Fibroblast of skin of left quadriceps (primary cell): Measurements from ENCODE around the gene CUL4A.
A peak's percentile ranks its signal among the peaks of the same experiment; 100 is the strongest.

ENCODE experiments used
- DNase-seq, 2 experiments: peaks; one replicate each; pipeline ENCODE4 v3.0.0-alpha.2; 2013; ENCODE audit warnings: low read depth in 2 of 2

Gene CUL4A

DNA sequence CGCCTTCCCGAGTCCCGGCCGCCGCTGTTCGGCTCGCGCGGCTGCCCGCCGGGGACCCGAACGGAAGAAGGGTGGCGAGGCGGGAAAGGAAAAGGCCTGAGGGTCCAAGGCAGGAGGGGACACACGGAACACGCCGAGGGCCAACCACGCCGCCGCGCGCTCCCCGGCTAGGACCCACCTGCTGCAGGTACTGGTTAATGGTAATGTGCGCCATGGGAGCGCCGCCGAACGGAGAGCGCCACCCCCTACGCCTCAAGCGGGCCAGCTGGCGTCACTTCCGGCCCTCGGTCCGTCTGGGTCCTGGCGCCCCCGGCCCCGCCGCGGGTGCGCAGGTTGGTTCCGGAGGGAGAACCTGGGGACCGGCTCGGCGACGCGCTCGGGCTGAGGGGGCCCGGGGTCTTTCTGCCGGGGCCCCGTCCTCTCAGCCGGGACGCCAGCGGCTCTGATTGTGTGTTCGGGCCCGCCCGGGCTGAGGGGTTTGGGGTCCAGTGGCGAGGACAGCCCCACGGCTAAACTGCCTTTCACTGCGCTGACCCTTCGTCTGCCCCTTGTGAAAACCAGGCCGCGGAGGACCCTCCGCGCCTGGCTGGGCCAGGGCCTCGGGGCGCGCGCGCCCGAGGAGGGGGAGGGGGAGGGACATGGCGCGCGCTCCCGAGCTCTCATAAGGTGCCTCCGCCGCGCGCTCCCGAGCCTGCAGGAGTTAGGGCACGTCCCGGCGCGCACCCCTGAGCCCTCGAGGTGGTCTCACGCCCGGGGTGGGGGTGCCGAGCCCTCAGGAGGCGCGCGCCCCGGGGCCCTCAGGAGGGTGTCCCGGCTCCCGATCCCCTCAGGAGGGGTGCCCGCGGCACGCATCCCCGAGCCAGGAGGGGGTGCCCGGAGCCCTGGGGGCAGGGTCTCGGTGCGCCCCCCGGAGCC is 735 bp upstream of the CUL4A start, which contains the start of gene PCID2:
Gene PCID2, minus strand, starts transcription at position 249 of the 915 bp plus-strand sequence. Its CDS starts 35 bp downstream, at position 214.
- peak; percentile 73 to 77 for DNase-seq

DNA sequence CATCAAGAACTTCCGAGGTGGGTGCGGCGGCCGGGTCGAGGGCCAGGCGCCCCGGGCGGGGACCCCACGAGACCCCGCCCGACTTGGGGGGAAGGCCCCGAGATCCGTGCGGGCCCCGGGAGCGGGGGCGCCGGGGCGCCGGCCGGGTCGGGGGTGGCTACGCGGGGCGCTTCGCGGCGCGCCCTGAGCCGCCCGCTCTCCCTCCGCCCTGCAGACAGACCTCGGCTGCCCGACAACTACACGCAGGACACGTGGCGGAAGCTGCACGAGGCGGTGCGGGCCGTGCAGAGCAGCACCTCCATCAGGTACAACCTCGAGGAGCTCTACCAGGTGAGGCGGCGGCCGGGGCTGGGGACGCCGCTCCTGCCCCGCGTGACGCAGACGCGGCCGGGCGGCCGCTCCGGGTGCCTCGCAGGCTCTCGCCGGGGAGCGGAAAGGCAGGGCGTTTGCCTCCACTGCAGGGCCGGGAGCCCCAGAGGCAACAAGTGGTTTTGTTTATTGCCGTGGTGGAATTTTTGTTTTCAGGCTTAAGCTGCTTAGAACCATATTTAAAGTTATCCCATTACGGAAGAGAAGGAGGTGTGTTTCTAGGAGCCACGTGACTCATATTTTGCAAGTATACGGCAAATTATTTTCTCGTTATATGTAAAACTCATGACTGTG is 477 bp downstream of the CUL4A start:
- DNase-seq, result peak in 1 of 2 experiments; percentile 24

DNA sequence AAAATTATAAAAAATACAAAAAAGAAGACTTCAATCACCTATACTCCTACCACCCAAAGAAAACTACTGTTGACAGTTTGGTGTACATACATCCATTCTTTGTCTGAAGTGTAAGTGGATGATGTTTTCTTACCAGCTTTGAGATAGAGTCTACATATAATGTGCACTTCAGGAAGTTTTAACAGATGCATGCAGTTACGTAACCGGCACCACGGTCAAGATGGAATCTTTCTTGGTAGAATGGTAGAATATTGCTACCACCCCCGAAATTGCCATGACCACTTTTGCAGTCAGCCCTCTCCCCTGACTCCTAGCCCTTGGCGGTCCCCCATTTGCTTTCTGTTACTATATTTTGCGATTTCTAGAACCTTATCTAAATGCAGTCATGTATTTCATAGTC is 1.4 kb downstream of the CUL4A start:
- DNase-seq, result no peak

DNA sequence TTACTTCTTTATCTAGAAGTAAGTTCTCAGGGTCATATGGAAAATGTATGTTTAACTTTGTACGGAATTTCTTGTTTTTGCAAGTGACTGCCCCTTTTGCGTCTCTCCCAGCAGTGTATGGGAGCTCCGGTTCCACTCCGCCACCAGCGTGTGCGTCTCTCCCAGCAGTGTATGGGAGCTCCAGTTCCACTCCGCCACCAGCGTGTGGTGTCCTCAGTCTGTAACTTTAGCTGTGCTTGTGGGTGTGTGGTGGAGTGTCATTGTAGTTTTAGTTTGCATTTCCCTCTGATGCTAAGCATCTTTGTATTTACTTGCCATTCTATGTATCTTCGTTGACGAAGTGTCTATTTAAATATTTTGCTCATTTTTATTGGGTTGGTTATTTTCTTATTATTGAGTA is 2.4 kb downstream of the CUL4A start:
- DNase-seq, result no peak

DNA sequence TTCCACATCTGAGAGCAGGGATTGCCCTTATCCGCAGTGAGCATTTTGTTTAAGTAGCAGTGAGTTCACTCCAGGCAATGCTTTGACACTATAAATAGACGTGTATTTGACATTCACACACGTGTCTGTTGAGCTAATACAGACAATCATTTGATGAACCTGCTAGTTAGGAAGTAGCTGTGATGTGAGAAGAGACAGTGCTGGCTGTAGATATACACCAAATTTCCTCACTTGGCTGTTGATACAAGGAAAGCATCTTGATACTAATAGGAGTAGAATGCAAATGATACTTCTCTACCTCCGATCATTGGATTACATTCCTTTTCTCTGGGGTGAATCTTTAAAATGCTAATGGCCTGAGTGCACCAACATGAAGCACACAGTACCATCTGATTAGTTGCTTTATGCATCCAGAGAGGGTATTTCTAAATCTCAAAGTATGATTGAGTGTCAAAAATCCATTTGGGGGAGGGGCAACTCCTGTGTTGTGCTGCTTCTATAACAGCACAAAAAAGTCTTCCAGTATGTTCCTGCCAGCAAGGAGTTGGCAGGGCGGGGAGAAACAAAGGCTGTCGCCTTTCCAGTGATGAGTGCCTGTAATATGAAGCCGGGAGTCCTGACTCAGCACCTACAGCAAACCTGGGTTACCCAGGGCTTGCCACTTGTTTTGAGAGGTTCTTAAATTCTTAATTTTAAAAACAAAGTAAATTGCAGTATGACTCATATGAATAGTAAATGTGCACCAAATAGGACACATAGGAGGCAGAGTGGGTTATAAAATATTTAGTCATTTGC is 7.0 kb downstream of the CUL4A start:
- DNase-seq, result no peak

DNA sequence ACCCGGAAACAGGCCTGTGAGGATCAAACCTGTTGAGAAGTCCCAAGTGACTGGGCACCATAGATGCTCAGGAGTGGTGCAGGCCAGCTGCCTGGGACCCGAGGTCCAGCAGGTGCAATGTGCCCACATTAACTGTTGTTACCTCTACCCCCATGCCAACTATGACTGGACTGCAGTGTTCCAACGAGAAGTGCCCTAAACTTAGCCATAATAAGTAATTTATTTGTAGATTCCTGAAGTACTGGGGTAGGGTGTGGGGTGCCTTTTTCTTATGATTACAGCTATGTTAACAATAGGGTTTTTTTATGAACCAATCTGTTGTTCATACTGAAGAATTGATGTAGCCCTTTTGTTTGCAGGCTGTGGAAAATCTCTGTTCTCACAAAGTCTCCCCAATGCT is 9.2 kb downstream of the CUL4A start:
- DNase-seq, result no peak

DNA sequence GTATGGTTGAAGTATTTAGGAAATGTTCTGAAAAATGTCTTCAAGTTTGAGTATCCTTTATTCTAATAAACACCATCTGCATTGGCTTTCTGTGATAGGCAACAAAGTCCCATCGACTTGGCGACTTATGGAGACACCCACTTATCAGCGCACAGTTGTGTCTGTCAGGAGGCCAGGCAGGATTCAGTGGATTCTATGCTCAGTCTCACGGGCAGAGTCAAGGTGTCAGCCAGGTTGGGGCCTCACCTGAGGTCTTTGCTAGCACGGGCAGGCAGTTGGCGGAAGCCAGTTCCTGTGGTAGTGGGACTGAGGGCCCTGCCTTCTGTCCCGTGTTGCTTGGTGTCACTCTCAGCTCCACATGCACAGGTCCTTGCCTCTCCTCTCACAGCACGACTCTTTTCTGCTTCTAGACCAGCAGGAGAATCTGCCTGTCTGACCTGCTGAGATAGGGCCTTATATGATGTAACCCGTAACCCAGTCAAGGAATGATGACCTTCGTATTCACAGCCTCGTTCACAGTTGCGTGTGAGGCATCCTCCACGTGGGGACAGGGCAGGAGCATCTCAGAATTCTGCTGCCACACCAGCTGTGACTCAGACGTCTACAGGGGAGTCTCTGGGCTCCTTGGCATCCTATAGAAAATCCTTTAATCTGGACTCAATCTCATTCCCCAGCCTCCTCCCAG is 10.0 kb downstream of the CUL4A start:
- no peak for DNase-seq

DNA sequence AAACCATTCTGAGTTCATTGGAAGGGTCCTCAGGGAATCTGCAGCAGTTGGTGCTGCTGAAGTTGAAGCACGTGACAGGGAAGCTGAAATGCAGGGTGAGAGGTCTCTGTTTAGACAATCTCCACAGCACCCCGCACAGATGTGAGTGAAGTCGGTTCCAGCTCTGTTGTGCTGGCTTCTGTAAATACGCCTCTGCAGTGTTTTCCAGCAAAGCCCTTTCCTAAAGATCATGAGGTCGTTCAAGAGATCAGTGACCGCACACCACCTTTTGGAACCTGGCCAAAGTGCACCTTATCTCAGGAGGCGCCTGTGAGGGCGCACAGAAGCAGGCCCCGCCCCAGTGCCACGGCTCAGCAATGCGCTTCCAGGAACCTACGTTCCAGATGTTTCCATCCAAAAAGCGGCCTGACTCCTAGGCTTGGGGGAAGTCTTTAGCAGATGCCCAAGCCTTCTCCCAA is 10.8 kb downstream of the CUL4A start:
- DNase-seq, result no peak

DNA sequence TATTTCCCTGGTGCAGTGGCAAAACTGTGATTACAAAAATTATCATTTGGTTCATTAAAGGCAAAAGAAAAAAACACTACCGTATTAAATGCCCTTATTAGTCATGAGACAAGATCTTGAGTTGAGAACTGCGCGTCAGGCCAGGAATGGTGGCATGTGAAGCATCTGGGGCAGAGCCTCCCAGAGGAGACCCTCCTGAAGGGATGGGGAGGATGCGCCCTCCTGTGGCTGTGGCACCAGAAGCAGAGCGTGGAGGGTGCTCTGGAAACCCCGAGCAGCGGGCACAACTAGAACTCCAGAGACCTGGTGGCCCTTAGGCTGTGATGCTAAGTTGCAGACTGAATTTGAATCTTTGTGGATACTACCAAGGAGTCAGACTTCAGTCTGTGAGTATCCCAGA is 11.5 kb downstream of the CUL4A start:
- DNase-seq, result no peak

DNA sequence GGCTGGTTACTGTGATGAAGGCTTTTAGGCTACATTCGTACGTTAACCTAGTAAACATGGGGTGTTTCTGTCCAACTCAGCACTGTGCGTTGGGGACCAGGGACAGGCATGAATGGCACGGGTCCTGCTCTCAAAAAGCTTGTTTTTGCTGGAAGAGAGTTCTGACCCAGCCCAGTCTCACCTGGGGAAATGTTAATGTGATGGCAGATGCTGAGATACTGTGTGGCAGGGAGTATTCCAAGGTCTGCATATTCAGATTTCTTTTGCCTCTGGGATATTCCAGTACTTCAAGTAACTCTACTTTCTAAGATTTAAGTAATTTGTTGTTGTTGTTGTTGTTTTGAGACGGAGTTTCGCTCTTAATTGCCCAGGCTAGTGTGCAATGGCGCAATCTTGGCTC is 13.7 kb downstream of the CUL4A start:
- no peak for DNase-seq

DNA sequence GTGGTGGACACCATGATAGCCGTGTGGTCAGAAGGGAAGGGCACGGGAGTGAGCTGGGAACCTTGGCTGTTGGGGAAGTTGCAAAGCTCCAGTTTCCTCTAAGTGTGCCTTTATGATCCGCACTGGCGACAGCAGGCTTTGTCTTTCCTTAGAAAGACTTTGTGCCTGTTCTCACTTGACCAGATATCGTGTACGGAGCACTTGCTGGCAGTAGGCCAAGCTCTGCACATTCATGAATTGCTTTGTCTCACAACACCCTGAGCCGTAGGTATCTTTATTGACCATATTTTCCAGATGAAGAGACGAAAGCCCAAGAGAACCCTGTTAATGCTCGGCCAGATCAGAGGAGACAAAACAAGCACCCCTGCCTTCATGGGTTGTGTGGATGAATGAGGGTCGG is 15.1 kb downstream of the CUL4A start:
- DNase-seq, result no peak

DNA sequence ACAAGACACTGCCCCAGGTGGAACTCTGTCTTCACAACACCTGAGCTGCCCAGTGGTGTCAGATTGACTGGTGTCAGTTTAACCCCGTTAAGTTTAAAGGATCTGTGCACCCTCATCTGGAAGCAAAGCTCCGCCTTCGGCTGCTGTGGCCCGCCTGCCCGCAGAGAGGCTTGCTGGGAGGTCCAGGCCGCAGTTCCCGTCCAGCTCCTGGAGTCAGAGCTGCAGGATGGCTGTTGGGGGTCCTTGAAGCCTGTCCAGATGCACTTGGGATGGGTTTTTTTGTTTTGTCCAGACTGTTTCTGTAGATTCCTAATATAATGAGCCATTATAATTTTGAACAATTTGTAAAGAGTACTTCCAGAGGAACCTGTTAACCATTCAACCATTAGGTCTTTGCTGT is 16.1 kb downstream of the CUL4A start:
- DNase-seq, result no peak

DNA sequence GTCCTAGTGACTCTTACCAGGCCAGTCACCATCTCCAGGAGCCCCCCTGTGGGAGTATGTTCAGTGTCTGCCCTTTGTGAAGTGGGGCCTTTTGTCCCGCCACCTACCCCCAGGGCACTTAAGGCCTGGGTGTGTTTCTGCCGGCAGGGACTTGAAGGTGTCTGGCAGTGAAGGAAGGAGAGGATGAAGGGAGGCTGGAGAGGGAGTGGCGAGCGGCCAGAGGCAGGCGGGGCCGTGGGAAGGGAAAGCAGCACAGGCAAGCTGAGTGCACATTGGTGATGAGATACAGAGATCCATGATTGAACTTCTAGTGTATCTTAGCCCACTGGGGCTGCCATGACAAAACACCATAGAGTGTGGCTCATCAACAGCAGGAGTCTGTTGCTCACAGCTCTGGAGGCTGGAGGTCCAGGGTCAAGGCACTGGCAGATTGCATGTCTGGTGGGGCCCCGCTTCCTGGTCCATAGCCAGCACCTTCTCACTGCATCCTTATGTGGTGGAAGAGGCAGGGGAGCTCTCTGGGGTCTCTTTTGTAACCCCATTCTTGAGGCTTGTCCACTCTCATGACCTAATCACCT is 17.5 kb downstream of the CUL4A start:
- DNase-seq, result no peak

DNA sequence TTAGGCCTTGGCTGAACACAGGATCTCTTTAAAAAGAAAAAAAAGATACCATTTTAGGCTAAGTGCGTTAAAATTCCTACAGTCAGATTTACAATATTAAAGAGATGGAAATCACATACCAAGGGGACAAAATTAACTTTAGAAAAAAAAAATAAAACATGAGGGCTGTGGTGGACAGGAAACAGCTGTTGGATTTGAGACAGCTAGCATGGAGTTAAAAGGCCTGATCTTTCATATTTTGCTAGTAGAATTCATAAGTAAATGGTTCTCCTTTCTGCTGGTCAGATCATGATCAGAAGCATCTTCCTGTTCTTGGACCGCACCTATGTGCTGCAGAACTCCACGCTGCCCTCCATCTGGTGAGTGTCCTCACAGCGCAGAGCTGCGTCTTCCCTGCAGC is 19.7 kb downstream of the CUL4A start:
- DNase-seq, result no peak

DNA sequence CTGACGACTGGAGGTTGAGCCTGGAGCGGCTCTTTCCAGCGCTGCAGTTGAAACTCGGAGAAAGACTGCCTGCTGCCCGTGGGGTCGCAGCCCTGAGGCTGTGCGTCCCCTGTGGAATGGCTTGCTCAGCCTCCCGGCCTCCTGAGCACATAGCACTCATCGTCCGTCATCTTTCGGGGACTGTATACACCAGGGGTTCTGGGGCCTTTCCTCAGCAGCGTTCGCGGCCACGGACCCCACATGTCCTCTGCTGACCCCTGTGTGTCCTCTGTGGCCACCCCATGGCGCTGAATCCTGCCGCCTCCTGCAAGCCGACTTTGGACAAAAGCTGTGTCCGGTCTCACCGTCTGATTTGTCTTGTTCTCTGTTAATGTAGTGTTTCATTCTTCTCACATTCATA is 20.4 kb downstream of the CUL4A start:
- no peak for DNase-seq

DNA sequence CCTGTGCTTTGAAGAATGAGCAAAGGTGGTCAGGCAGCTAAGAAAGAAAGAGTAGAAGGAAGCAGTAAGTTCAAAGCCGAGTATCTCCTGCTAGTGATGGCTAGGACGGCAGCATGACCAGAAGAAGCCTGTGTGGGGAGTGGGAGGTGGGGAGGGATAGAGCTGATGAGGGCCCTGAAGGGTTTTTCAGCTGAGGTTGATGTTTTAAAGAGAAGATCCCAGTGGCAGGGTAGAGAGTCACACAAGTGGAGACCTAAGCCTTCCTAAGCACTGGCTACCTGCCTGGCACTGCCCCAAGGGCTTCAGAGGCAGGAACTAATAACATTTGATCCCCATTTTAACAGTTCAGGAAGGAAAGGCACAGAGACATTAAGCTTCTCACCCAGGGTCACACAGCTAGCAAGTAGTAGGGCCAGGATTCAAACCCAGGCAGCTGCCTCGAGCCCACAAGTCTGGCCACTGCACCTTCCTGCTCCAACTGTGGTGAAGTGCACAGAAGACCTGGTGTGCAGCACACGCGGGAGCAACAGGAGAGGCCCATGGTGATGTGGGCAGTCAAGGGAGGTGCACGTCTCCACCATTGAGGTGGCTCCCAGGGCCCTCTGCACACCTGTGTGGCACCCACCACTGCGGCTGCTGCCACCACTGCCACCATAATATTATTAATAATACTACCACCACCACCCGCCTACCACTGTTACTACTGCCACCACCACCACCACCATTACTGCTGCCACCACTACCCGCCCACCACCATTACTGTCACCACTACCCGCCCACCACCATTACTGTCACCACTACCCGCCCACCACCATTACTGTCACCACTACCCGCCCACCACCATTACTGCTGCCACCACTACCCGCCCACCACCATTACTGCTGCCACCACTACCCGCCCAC is 22.1 kb downstream of the CUL4A start:
- no peak for DNase-seq

DNA sequence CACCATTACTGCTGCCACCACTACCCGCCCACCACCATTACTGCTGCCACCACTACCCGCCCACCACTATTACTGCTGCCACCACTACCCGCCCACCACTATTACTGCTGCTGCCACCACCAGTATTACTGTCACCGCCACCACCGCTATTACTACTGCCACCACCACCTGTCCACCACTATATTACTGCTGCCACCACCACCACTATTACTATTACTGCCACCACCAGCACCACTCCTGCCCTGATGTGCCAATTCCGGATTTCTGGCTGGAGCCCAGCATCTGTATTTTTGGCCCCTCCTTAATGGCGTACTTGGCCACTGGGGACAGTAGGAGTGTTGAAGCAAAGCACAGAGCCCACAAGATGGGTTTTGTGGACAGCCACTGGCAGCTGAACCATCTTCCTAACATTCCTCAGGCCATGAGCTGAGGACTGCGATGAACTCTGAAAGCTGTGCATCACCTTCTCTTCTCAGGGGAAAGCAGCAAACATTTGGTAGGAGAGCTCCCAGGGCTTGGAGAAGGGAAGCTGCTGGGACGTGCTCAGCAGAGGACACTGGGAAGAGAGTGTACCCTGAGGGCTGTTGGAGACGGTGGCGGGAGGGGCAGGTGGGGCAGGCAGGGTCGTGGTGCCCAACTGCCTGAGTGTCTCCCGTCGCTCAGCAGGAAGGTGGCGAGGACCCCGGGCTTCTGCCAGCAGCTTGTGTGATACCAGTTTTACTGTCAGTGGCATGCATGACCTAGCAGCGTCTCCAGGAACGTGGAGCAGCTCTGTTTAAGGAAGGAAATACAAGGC is 23.0 kb downstream of the CUL4A start:
- DNase-seq, result no peak

DNA sequence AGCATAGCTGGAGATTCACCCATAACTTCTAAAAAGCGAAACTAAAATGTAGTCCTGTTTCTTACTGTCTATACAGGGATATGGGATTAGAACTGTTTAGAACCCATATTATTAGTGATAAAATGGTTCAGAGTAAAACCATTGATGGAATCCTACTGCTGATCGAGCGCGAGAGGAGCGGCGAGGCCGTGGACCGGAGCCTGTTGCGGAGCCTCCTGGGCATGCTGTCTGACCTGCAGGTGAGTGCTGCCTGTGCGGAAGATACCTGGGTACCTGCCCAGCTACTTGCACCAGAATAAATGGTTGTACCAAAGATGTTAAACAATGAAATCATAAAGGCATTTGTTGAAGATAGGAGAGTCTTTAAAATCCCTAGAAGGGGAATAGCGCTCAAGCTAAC is 23.7 kb downstream of the CUL4A start:
- no peak for DNase-seq

DNA sequence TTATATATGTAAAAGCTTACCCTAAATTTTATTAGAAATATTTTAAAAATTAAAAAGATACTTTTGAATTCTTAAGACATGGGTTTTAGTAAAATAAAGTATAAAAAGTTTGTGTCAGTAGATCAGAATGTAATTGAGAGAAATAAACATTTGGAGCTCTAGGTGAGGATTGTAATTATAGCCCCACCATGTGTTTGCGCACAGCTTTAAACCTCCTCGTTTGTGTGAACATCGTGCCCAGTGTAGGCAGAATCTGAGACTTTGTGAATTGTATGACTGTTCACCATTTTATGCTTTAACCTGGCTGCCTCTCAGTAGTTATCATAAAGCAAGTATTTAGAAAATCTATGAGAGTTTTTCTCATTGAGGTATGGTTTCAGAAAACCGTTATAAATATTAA is 29.1 kb downstream of the CUL4A start:
- DNase-seq, result no peak
